ENCODE data around the gene MAGI3.

MAGI3 gene

GRCh38 chr1:113681596-113682337 lies 291.5 kb downstream of the MAGI3 start:
- H3K9me3 ChIP-seq = no peaks in the 10 kb centered on the region
- no peak for DNase-seq
- peaks cover 32% of the 10 kb centered on the region for H3K36me3 ChIP-seq
- no peak overlapping the region for H3K4me3 ChIP-seq (ENCODE audit: low read depth, low read length)
- peaks cover 14% of the 10 kb centered on the region for H3K4me1 ChIP-seq
- H3K27me3 ChIP-seq = no peaks in the 10 kb centered on the region
- no peak for TF ChIP-seq CTCF (IDR thresholded peaks at IDR 0.05; ENCODE audit: low read depth, low read length)

GRCh38 chr1:113683384-113684152 lies 293.3 kb downstream of the MAGI3 start:
- H3K4me1 ChIP-seq = peaks cover 8% of the 10 kb centered on the region; the same call in 1 of the 2 replicates

GRCh38 chr1:113684153-113684541 lies 293.8 kb downstream of the MAGI3 start:
- H3K36me3 ChIP-seq = peaks cover 31% of the 10 kb centered on the region
- peaks cover 8% of the 10 kb centered on the region; the same call in 1 of the 2 replicates for H3K4me1 ChIP-seq
- TF ChIP-seq CTCF (IDR thresholded peaks at IDR 0.05; ENCODE audit: low read depth, low read length) = no peak
- no peak overlapping the region for H3K4me3 ChIP-seq (ENCODE audit: low read depth, low read length)
- H3K27me3 ChIP-seq = no peaks in the 10 kb centered on the region
- no peaks in the 10 kb centered on the region for H3K9me3 ChIP-seq
- peak; percentile 32 for DNase-seq

More at GRCh38 chr1:113683384-113684152, 293.3 kb downstream of the MAGI3 start:
- no peak overlapping the region for H3K4me3 ChIP-seq (ENCODE audit: low read depth, low read length)
- TF ChIP-seq CTCF (IDR thresholded peaks at IDR 0.05; ENCODE audit: low read depth, low read length) = no peak
- H3K36me3 ChIP-seq = peaks cover 32% of the 10 kb centered on the region
- H3K9me3 ChIP-seq = no peaks in the 10 kb centered on the region
- DNase-seq = no peak
- no peaks in the 10 kb centered on the region for H3K27me3 ChIP-seq

- Histone ChIP-seq H3K4me3 (ENCODE audit: low read depth, low read length) (no peak overlapping the region), H3K4me1 (peaks cover 8% of the 10 kb centered on the region; the same call in 1 of the 2 replicates)
- TF ChIP-seq CTCF (IDR thresholded peaks at IDR 0.05; ENCODE audit: low read depth, low read length) = no peak
Observed at GRCh38 chr1:113686891-113687618, 296.7 kb downstream of the MAGI3 start.

GRCh38 chr1:113691184-113691583 lies 300.9 kb downstream of the MAGI3 start:
- H3K9me3 ChIP-seq = no peaks in the 10 kb centered on the region; the same call in 1 of the 2 replicates
- H3K36me3 ChIP-seq = no peaks in the 10 kb centered on the region; the same call in none of the 2 replicates
- H3K4me3 ChIP-seq (ENCODE audit: low read depth, low read length) = no peak overlapping the region
- TF ChIP-seq CTCF (IDR thresholded peaks at IDR 0.05; ENCODE audit: low read depth, low read length) = no peak
- no peak for DNase-seq
- H3K27me3 ChIP-seq = no peaks in the 10 kb centered on the region
- no peaks in the 10 kb centered on the region for H3K4me1 ChIP-seq

More at GRCh38 chr1:113686891-113687618, 296.7 kb downstream of the MAGI3 start:
- no peaks in the 10 kb centered on the region for H3K9me3 ChIP-seq
- peaks cover 24% of the 10 kb centered on the region for H3K36me3 ChIP-seq
- DNase-seq = no peak
- H3K27me3 ChIP-seq = no peaks in the 10 kb centered on the region
